Jurkat, Clone E6-1 (cell line): Measurements from ENCODE around the gene CDK4.

Source experiments
- DNase-seq: peaks from one replicate; pipeline ENCODE4 v3.0.0-alpha.2; 2011; ENCODE audit warnings: low read depth, low spot score
- H3K4me3 ChIP-seq: 2 replicates; pipeline ENCODE4 v1.5.1; 2011; ENCODE audit warnings: mild to moderate bottlenecking, low read length, control low read depth, moderate library complexity

The CDK4 gene

GRCh38 chr12:57759360-57759980 lies 7.4 kb upstream of the CDK4 start:
- DNase-seq, result peak; percentile 48
- H3K4me3 ChIP-seq, result no peak overlapping the region

- H3K4me3 ChIP-seq, result no peak overlapping the region
- no peak for DNase-seq
These were observed 6.6 kb upstream of the CDK4 start for GRCh38 chr12:57758552-57759359.

- no peak overlapping the region for H3K4me3 ChIP-seq
- no peak for DNase-seq
These were observed 5.7 kb upstream of the CDK4 start for GRCh38 chr12:57757771-57758170.

GRCh38 chr12:57756406-57757341 lies 4.6 kb upstream of the CDK4 start:
- DNase-seq, result peak; percentile 51
- peak overlapping the region; percentile 57 for H3K4me3 ChIP-seq

GRCh38 chr12:57755454-57756372 lies 3.6 kb upstream of the CDK4 start:
- no peak for DNase-seq
- peak overlapping the region; percentile 57 for H3K4me3 ChIP-seq

- peak overlapping the region; percentile 57 for H3K4me3 ChIP-seq
- DNase-seq, result no peak
These were observed 3.0 kb upstream of the CDK4 start for GRCh38 chr12:57755194-57755453.

- peak within 1 kb of the TSS; percentile 57 for H3K4me3 ChIP-seq
- peak; percentile 88 for DNase-seq
These were observed 2.5 kb upstream of the CDK4 start, which contains the start of gene MARCHF9 for GRCh38 chr12:57754411-57755193. MARCHF9 (plus strand) TSS chr12:57755103; CDS start chr12:57755529, 426 bp downstream.

GRCh38 chr12:57753756-57754337 lies 1.7 kb upstream of the CDK4 start:
- peak overlapping the region; percentile 57 for H3K4me3 ChIP-seq
- no peak for DNase-seq

- peak overlapping the region; percentile 52 for H3K4me3 ChIP-seq
- DNase-seq, result no peak
These were observed 524 bp upstream of the CDK4 start for GRCh38 chr12:57752668-57753000.

GRCh38 chr12:57751432-57751787 lies 700 bp downstream of the CDK4 start:
- peak overlapping the region; percentile 98 for H3K4me3 ChIP-seq
- no peak for DNase-seq

- DNase-seq, result no peak
- peak overlapping the region; percentile 98 for H3K4me3 ChIP-seq
These were observed 1.3 kb downstream of the CDK4 start for GRCh38 chr12:57750561-57751431.

GRCh38 chr12:57749061-57749460 lies 3.0 kb downstream of the CDK4 start:
- DNase-seq, result no peak
- no peak overlapping the region for H3K4me3 ChIP-seq

- no peak for DNase-seq
- no peak overlapping the region for H3K4me3 ChIP-seq
These were observed 6.1 kb downstream of the CDK4 start for GRCh38 chr12:57746025-57746424.

GRCh38 chr12:57745485-57745881 lies 6.6 kb downstream of the CDK4 start:
- H3K4me3 ChIP-seq, result no peak overlapping the region
- DNase-seq, result no peak

GRCh38 chr12:57744777-57745484 lies 7.2 kb downstream of the CDK4 start, which contains the start of gene TSPAN31:
TSPAN31 (plus strand) TSS chr12:57745039; CDS start chr12:57745155, 116 bp downstream.
- no peak for DNase-seq

GRCh38 chr12:57744194-57744776 lies 7.8 kb downstream of the CDK4 start:
- no peak for DNase-seq
- H3K4me3 ChIP-seq, result no peak overlapping the region

More at GRCh38 chr12:57744777-57745484, 7.2 kb downstream of the CDK4 start, which contains the start of gene TSPAN31:
- no peak within 1 kb of the TSS for H3K4me3 ChIP-seq
